Measurements from ENCODE around the gene PSMD6. TPM values are rescaled to one million over a fixed set of nuclear protein-coding genes. Genes with fewer than 3 reads are reported as not detected.

PSMD6 gene
- total RNA-seq, 1 experiment from 2014 or later = 78.7 TPM

DNA sequence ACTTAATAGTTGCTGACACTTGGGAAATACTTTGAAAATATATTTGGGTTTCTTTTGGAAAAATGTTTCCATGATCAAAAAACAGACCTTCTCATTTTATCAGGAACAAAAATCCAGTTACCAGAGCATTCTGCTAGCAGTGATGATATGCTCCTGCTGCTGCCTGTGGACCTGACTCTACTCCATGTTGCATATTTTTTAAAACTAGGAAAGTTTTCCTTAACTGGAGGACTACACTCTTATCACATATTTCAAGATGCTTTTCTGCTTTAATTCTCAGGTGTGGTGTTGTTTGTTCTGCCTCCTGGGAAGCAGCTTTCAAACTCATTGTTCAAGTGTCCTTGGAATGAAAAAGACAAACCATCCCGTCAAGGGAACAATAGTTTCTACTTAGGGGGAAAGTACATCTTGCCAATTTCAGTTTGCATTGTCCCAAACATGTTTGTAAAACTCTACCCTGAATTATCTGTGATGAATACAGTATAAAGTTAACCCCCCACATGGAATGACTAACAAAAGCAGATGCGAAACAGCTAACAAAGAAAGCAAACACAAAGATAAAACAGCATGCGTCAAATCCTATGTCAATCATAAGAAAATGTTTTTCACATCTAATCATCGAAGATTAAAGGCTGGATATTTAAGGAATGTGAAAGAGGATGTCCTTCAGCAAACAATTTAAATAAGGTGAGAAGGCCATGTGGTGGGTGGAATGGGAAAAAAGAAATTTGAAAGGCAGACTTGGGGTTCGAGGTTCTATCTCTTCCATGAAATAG, 40.1 kb upstream of the PSMD6 start (continued):
- TF ChIP-seq, protein P1, sequence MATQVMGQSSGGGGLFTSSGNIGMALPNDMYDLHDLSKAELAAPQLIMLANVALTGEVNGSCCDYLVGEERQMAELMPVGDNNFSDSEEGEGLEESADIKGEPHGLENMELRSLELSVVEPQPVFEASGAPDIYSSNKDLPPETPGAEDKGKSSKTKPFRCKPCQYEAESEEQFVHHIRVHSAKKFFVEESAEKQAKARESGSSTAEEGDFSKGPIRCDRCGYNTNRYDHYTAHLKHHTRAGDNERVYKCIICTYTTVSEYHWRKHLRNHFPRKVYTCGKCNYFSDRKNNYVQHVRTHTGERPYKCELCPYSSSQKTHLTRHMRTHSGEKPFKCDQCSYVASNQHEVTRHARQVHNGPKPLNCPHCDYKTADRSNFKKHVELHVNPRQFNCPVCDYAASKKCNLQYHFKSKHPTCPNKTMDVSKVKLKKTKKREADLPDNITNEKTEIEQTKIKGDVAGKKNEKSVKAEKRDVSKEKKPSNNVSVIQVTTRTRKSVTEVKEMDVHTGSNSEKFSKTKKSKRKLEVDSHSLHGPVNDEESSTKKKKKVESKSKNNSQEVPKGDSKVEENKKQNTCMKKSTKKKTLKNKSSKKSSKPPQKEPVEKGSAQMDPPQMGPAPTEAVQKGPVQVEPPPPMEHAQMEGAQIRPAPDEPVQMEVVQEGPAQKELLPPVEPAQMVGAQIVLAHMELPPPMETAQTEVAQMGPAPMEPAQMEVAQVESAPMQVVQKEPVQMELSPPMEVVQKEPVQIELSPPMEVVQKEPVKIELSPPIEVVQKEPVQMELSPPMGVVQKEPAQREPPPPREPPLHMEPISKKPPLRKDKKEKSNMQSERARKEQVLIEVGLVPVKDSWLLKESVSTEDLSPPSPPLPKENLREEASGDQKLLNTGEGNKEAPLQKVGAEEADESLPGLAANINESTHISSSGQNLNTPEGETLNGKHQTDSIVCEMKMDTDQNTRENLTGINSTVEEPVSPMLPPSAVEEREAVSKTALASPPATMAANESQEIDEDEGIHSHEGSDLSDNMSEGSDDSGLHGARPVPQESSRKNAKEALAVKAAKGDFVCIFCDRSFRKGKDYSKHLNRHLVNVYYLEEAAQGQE (IDR thresholded peaks at IDR 0.05; ENCODE audit: low read depth) = no peak
- TF ChIP-seq EZH2phosphoT487 (IDR thresholded peaks at IDR 0.05; ENCODE audit: borderline replicate concordance) = no peak
- no peak for TF ChIP-seq EGR1 (IDR thresholded peaks at IDR 0.05; ENCODE audit: low read depth)
- TF ChIP-seq RAD21 (IDR thresholded peaks at IDR 0.05; ENCODE audit: low read depth) = no peak

DNA sequence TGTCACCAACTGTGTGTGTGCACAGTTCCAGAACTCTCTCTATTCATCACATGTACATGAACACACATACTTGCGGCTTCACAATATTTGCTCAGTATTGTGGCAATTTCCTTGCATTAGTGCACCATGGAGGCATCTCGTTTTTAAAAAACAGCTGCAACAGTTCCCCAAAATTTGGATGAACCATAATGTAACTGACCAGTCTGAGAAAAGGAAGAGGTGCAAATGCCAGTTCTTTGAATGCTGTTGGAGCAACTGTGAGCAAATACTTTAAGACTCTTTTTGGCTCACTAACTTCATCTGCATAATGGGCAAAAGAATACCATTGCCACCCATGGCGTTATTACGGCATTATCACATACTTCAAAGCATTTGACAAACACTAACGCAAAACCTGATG, 38.3 kb upstream of the PSMD6 start:
- H3K27me3 ChIP-seq (ENCODE audit: insufficient read depth, low read length) = peaks cover 48% of the 10 kb centered on the region
- H3K9ac ChIP-seq (ENCODE audit: low read length) = no peak overlapping the region
- intact Hi-C loops (cut with micrococcal nuclease) = no loop called here
- no peaks in the 10 kb centered on the region for H3K79me2 ChIP-seq (ENCODE audit: insufficient read depth, low read length)
- POLR2A ChIA-PET = no interaction called here
- no peaks in the 10 kb centered on the region for H3K36me3 ChIP-seq (ENCODE audit: control insufficient read depth in 1 of 2, insufficient read depth in 2 of 2, low read length in 2 of 2)
- no peaks in the 10 kb centered on the region for H3K9me3 ChIP-seq (ENCODE audit: control insufficient read depth in 1 of 2, insufficient read depth in 1 of 2, low read depth in 1 of 2, low read length in 2 of 2)
- H4K20me1 ChIP-seq (ENCODE audit: insufficient read depth) = no peaks in the 10 kb centered on the region
- no peaks in the 10 kb centered on the region for H3K4me1 ChIP-seq (ENCODE audit: control insufficient read depth in 1 of 2, insufficient read depth in 2 of 2, low read length in 2 of 2)
- CTCF ChIA-PET = no interaction called here
- TF ChIP-seq EGR1 (IDR thresholded peaks at IDR 0.05; ENCODE audit: low read depth) = no peak
- no peak for TF ChIP-seq POLR2A (IDR thresholded peaks at IDR 0.05; ENCODE audit: borderline replicate concordance, extremely low read depth, insufficient read depth, insufficient read length)
- TF ChIP-seq SIN3A (IDR thresholded peaks at IDR 0.05; ENCODE audit: low read depth) = no peak
- TF ChIP-seq JUND (IDR thresholded peaks at IDR 0.05) = no peak
- no peak for TF ChIP-seq FOSL1 (IDR thresholded peaks at IDR 0.05; ENCODE audit: low read depth)
- TF ChIP-seq SP1 (IDR thresholded peaks at IDR 0.05; ENCODE audit: low read depth) = no peak
- TF ChIP-seq RAD21 (IDR thresholded peaks at IDR 0.05; ENCODE audit: low read depth) = no peak
- no peak for TF ChIP-seq ZFX (IDR thresholded peaks at IDR 0.05)
- TF ChIP-seq, protein P2, sequence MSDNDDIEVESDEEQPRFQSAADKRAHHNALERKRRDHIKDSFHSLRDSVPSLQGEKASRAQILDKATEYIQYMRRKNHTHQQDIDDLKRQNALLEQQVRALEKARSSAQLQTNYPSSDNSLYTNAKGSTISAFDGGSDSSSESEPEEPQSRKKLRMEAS (IDR thresholded peaks at IDR 0.05) = no peak
- TF ChIP-seq YY1 (IDR thresholded peaks at IDR 0.05; ENCODE audit: extremely low read depth, insufficient replicate concordance, low read depth, low read length) = no peak
- TF ChIP-seq CEBPB (IDR thresholded peaks at IDR 0.05; ENCODE audit: low read depth) = no peak
- TF ChIP-seq ELF1 (IDR thresholded peaks at IDR 0.05; ENCODE audit: borderline replicate concordance, low read depth) = no peak
- TF ChIP-seq, protein P3, sequence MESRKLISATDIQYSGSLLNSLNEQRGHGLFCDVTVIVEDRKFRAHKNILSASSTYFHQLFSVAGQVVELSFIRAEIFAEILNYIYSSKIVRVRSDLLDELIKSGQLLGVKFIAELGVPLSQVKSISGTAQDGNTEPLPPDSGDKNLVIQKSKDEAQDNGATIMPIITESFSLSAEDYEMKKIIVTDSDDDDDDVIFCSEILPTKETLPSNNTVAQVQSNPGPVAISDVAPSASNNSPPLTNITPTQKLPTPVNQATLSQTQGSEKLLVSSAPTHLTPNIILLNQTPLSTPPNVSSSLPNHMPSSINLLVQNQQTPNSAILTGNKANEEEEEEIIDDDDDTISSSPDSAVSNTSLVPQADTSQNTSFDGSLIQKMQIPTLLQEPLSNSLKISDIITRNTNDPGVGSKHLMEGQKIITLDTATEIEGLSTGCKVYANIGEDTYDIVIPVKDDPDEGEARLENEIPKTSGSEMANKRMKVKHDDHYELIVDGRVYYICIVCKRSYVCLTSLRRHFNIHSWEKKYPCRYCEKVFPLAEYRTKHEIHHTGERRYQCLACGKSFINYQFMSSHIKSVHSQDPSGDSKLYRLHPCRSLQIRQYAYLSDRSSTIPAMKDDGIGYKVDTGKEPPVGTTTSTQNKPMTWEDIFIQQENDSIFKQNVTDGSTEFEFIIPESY (IDR thresholded peaks at IDR 0.05; ENCODE audit: extremely low read depth, insufficient replicate concordance, low read length) = no peak
- TF ChIP-seq EZH2phosphoT487 (IDR thresholded peaks at IDR 0.05; ENCODE audit: borderline replicate concordance) = no peak
- TF ChIP-seq EZH2 (IDR thresholded peaks at IDR 0.05) = no peak
- no peak overlapping the region for H3K27ac ChIP-seq (ENCODE audit: low read depth, low read length)
- no peak overlapping the region for H3K4me2 ChIP-seq (ENCODE audit: low read length)
- ATAC-seq (no peak), DNase-seq (ENCODE audit: low read depth, low spot score) (no peak)
- RAD21 ChIA-PET (ENCODE audit: low non-redundant PET in 1 of 2, low total read pairs in 2 of 2, uncharacterized antibody in 2 of 2, unreplicated experiment in 2 of 2) = no interaction called here
- no peaks in the 10 kb centered on the region for H3K9me2 ChIP-seq (ENCODE audit: insufficient read depth)
- no peak overlapping the region for H3K4me3 ChIP-seq (replicated peaks in 1 of 2; ENCODE audit: low read depth in 1 of 2, low read length in 2 of 2)
- no peak overlapping the region for H2AFZ ChIP-seq (ENCODE audit: low read depth, low read length, poor library complexity, severe bottlenecking)
- BruUV-seq (replicated peaks) = no TSS peak

All from HCT116 (cell line).